GM13976 (cell line): ENCODE data around the gene MALL.
"Not testable (repeated sequence)": the region's sequence is repeated elsewhere in the genome, so short reads cannot be mapped to it uniquely, and the experiment has no call there.

Experiments used
- DNase-seq: peaks from one replicate; pipeline ENCODE4 v3.0.0; 2012; ENCODE audit warnings: low spot score
- in situ Hi-C: fragments of 300-500 bp; cut with MboI; formaldehyde crosslinking; loops from one replicate; pipeline ENCODE4 v1.12.0; 2022; ENCODE audit warnings: low sequenced_read_pairs, mixed read lengths, inconsistent platforms; ENCODE audit not compliant: unreplicated experiment
- TF ChIP-seq, protein P1 (sequence below): IDR thresholded peaks from 2 replicates; pipeline ENCODE4 v1.5.1; 2012; ENCODE audit warnings: borderline replicate concordance, mild to moderate bottlenecking; ENCODE audit not compliant: insufficient read depth; ENCODE audit errors: extremely low read depth, missing control alignments, control extremely low read depth

MALL gene

DNA sequence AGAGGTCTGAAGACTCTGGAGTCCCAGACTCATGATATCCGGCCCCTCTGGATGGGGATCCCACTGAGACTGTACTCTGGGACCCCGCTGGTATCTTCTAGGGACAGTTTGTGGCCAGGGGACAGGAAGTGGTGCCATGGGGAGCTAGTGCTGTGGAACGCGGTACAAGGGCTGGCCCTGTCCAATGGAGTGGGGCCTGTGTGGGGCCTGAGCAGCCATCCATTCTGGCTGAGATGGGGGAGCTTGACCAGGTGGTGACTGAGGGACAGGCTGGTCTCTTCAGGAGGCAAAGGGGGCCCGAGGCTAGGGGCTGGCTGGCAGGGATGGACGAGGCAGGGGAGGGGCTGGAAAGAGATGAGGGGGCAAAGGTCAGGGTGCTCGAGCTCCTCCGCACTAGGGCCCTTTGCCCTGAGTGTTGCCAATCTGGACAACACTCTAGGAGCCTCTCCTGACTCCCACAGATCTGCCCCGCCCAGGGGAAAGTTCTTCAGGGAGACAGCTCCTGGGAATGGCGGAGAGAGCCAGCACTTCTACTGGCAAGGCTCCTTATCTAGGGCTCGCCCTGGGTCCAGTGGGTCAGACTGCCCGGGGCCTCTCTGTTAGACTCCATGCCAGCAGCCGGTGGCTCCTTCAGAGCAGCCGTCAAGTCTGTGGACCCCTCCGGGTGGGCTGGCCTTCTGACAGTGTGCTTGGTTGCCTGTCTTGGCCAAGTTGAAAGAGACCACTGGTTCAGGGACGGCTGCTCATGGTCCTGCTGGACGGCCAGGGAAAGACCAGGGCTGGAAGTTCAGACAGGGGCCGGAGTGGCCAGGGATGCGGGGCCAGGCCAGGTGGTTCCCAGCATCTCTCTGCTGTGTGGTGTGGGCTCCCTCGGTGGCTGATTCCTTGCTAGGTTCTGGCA lies 12.3 kb downstream of the MALL start:
- TF ChIP-seq, protein P1, sequence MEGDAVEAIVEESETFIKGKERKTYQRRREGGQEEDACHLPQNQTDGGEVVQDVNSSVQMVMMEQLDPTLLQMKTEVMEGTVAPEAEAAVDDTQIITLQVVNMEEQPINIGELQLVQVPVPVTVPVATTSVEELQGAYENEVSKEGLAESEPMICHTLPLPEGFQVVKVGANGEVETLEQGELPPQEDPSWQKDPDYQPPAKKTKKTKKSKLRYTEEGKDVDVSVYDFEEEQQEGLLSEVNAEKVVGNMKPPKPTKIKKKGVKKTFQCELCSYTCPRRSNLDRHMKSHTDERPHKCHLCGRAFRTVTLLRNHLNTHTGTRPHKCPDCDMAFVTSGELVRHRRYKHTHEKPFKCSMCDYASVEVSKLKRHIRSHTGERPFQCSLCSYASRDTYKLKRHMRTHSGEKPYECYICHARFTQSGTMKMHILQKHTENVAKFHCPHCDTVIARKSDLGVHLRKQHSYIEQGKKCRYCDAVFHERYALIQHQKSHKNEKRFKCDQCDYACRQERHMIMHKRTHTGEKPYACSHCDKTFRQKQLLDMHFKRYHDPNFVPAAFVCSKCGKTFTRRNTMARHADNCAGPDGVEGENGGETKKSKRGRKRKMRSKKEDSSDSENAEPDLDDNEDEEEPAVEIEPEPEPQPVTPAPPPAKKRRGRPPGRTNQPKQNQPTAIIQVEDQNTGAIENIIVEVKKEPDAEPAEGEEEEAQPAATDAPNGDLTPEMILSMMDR = no peak
- no peak for DNase-seq
- in situ Hi-C loops = no loop called here

DNA sequence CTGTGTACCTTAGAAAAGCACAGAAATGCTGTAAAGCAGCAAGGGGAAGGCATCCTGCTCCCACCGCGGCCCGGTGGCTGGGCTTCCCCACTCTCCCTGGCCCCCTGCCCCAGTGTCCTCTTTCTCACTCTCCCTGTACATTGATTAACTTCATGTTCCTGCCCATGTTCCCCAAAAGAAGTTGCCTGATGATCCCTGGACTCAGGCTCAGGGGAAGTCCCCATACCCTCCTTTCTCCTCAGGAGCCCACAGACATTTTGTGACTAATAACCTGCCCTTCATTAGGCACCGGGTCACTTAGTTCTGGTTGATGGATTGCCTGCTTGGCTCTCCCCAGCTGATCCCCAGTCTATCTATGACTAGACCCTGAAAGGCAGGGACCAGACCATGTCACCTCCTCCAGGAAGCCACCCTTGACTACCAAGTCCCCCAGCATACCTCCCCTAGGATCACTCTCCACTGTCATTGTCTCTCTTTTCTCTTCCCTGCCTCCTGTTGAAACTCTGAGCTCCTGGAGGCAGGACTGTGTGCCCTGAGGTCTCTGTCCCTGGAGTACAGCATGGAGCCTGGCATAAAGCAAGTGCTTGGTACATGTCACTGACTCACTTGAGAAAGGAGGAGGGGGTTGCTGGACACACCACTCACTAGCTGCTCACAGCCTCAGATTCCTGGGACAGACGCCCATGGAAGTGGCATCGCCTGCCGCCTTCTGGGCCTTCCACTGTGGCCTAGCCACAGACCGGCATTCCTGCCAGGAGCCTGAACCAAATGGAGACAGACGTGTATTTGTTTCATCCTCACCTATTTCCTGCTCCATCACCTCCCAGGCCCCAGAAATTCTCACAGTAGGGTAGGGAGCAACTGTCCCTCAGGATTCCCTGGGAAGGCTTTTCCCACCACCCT lies 13.5 kb downstream of the MALL start:
- TF ChIP-seq, protein P1 = no peak
- in situ Hi-C loops = no loop called here
- DNase-seq = no peak

DNA sequence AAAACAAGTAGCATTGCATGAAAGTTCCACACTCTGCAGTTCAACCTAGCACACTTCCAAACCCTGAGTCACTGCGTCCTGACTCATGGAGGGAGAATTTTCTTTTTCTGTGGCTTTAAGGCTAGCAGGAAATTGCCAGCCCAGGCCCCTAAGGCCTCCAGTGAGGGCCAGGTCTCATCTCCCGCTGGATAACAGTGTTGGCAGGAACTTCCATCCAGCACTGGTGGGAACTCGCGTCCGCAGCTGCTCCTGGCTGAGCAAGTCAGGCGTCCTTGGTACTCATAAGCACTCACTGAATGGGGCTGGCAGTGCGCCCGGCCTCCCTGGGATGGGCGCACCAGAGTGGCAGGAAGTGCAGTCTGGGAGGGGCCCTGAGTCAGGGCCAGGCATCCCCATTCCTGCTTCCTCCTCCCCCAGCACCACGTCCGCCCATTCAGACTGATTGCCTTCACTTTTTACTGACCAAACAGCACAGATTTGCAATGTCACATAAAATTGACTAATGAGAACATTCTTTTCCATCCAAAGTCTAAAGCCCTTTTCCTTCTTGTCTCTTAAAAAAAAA lies 14.3 kb downstream of the MALL start:
- TF ChIP-seq, protein P1 = no peak
- in situ Hi-C loops = no loop called here
- no peak for DNase-seq

DNA sequence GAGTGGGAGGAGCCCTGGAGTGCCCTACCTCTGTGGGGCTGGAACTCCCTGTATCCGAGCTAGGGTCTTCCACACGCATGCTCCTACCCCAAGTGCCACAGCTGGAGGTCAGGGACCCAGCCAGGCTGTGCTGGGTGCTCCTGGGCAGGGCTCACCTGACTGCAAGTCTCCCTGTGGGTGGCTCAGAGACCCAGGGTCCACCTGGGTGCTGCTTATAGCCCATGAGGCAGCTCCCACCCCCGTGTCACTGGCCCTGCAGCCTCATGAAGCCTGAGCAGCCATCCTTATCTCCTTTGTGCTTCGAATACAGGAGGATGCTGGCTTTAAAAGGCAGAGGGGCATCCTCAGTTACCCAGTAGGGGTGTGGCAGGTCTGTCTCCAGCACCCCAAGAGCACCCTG lies 14.7 kb downstream of the MALL start:
- DNase-seq, in situ Hi-C loops: not testable (repeated sequence)

DNA sequence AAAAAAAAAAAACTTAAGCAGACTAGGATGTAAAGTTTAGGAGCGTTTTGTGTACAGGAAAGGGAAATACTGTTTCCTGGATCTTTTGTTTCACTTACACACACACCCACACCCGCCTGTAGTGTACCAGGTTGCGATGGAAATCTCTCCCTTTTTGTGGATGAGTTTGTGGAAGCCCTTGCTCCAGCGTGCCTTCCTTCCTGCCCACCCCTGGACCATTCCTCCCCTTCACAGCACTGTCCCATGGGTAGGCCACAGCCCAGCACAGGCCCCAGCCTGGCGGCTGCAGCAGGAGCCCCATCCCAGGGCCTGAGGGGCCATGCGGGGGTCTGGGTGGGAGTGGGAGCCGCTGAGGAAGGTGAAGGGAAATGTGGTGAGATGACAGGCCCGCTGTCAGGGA lies 15.1 kb downstream of the MALL start:
- in situ Hi-C loops = no loop called here
- TF ChIP-seq, protein P1 = no peak

DNA sequence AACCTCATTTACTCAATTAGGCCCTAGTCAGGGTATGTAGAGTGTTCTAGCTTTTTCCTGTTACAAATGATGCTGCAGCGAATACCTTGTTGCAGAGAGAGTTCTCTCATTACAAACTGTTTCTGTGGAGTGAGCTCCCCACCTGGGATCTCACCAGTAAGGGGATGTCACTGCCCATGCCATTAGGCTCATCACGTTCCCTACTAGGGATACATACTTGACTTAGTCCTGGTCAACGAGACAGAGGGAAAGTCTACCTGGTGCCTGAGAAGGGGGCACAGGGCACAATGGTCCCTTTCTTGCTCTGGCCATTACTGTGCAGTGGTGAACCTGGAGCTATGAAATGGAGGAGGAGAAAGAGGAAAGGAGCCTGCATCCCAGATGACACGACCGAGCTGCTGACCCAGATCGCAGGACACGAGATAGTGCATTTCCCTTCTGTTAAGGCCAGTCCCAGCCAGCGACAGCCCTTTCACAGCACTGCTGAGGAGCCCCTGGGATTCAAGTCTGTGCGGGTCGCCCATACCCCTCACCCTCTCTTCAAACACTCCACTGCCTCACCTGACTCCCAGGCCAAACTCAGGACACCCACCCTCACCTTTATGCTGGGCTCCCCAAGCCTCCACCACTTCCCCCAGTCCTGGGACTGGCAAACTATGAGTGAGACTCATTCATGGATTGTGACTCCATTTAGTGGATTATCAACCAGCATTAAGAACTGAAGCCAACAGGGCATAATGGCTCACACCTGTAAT lies 16.0 kb downstream of the MALL start:
- TF ChIP-seq, protein P1 = no peak
- in situ Hi-C loops = no loop called here
- DNase-seq = no peak

More for the DNA sequence above, 15.1 kb downstream of the MALL start:
- DNase-seq = no peak
